Body of pancreas (tissue), 4 donors: Measurements from ENCODE around the gene XRCC4. TPM values are rescaled to one million over a fixed set of nuclear protein-coding genes. Genes with fewer than 3 reads are reported as not detected.

Source experiments
- ATAC-seq: fragments of 150-250 bp; one replicate; pipeline ENCODE4 v1.9.1; 2016
- DNase-seq, 4 donors: peaks; one replicate each; pipeline ENCODE4 v3.0.0-alpha.2; 2019
- H3K27ac ChIP-seq, 4 donors: fragments of 200-600 bp; sonication (generic); 1 replicate in 3 of 4; 2 replicates in 1 of 4; pipeline versions ENCODE4 v1.5.1 to v1.6.1; 2016 to 2019; ENCODE audit warnings: mild to moderate bottlenecking in 1 of 4, mixed read lengths in 1 of 4, moderate library complexity in 1 of 4
- H3K27me3 ChIP-seq, 2 donors: fragments of 200-600 bp; sonication (generic); one replicate each; pipeline ENCODE4 v1.6.0; 2016; ENCODE audit warnings: mild to moderate bottlenecking in 1 of 2
- H3K36me3 ChIP-seq, 2 donors: fragments of 200-600 bp; sonication (generic); replicated peaks in 1 of 2; 2 replicates each; pipeline ENCODE4 v1.5.1; 2016; ENCODE audit warnings: low read depth in 2 of 2; ENCODE audit not compliant: insufficient read depth in 1 of 2
- H3K4me1 ChIP-seq: fragments of 200-600 bp; sonication (generic); one replicate; pipeline ENCODE4 v1.6.0; 2016
- H3K4me3 ChIP-seq, 2 donors: fragments of 200-600 bp; sonication (generic); 1 replicate in 1 of 2; 2 replicates in 1 of 2; pipeline ENCODE4 v1.5.1; 2016 to 2019
- H3K9me3 ChIP-seq, 3 donors: fragments of 200-600 bp; sonication (generic); 1 replicate in 2 of 3; 2 replicates in 1 of 3; pipeline ENCODE4 v1.5.1; 2016
- CTCF ChIP-seq, 7 experiments: fragments of 450-650 bp in 4 of 7; fragments of 200-600 bp in 3 of 7; sonication (generic) in 3 of 7; IDR thresholded peaks; one replicate each; pipeline ENCODE4 v1.5.1; 2016 to 2019; ENCODE audit warnings: antibody characterized with exemption in 7 of 7
- POLR2A ChIP-seq, 3 donors: fragments of 450-650 bp; IDR thresholded peaks; one replicate each; pipeline ENCODE4 v1.6.1; 2016; ENCODE audit warnings: antibody characterized with exemption in 3 of 3, mild to moderate bottlenecking in 2 of 3
- WGBS, 2 donors: methylation state at CpG; one replicate each; pipeline ENCODE4 v1.1.5; 2017; 5-methylcytosine and 5-hydroxymethylcytosine counted together
- intact Hi-C: fragments of 100-400 bp; cut with DNase I; formaldehyde crosslinking; loops from one replicate; pipeline ENCODE4 v1.15.1; 2023
- total RNA-seq, 2 donors: library from RNA; depleted of rRNA; stranded (reverse); fragments of >200 nt; gene quantifications; one replicate each; pipeline ENCODE4 v1.1.0, GENCODE V29; 2016

XRCC4 gene
- total RNA-seq, 2 donors from 2014 or later: 0.99 to 4.4 TPM

DNA sequence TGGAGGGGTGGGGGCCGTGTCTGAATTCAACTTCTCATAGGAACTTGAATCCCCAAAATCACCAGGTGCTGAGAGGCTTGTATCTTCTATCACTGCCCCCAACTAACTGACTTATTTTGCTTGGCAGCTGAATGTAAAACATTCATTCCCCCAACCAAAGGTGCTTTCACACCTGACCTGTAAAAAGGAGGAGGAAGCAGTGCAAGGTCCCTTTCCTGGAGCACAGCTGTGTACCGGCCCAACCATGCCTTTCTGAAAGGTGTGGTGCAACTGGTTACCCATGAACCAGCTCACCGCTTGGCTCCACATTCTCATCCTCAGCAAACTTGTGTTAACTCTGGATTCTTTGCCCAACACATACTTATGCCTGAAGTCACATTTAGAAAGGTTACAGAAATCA, 34.8 kb upstream of the XRCC4 start:
- TF ChIP-seq CTCF (IDR thresholded peaks at IDR 0.05): no peak
- no peak for TF ChIP-seq POLR2A (IDR thresholded peaks at IDR 0.05)
- WGBS, 2 donors: 85 to 88% methylated on average over 3 of the region's 3 CpGs
- no peaks in the 10 kb centered on the region for H3K36me3 ChIP-seq
- no peaks in the 10 kb centered on the region for H3K27me3 ChIP-seq
- no peak for ATAC-seq
- no peaks in the 10 kb centered on the region for H3K9me3 ChIP-seq
- H3K27ac ChIP-seq: no peak overlapping the region
- intact Hi-C loops: no loop called here
- DNase-seq: no peak
- no peak overlapping the region for H3K4me3 ChIP-seq
- H3K4me1 ChIP-seq: no peaks in the 10 kb centered on the region

DNA sequence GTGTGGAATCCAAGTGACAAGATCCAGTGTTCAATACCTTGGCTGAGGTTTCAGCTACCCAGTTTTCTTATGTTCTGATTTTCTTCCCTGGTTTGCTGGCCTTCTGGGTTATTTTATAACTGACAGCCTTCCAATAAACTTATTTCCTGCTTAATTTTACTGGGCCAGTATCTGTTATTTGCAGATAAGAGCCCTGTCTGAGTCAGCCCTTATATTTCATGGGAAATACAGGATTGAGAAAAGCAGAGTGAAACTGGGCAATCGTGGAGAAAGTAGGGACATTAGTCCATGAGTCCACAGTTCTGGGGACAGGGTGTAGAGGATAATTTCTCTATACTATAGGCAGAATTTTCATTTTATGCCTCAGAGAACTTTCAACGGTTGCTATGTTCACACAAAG, 32.4 kb upstream of the XRCC4 start:
- H3K36me3 ChIP-seq: no peaks in the 10 kb centered on the region
- WGBS, 2 donors: 64 to 69% methylated on average over 2 of the region's 2 CpGs
- intact Hi-C loops: no loop called here
- no peak overlapping the region for H3K27ac ChIP-seq
- H3K4me3 ChIP-seq: no peak overlapping the region
- DNase-seq (no peak), ATAC-seq (no peak)
- TF ChIP-seq CTCF (IDR thresholded peaks at IDR 0.05): no peak
- TF ChIP-seq POLR2A (IDR thresholded peaks at IDR 0.05): no peak
- no peaks in the 10 kb centered on the region for H3K4me1 ChIP-seq
- H3K27me3 ChIP-seq: no peaks in the 10 kb centered on the region
- no peaks in the 10 kb centered on the region for H3K9me3 ChIP-seq

GRCh38 chr5:83048277-83048676, 29.1 kb upstream of the XRCC4 start:
- Histone ChIP-seq H3K27ac (no peak overlapping the region), H3K4me1 (no peaks in the 10 kb centered on the region), H3K27me3 (no peaks in the 10 kb centered on the region), H3K9me3 (no peaks in the 10 kb centered on the region), H3K4me3 (no peak overlapping the region), H3K36me3 (no peaks in the 10 kb centered on the region)
- DNase-seq (no peak), ATAC-seq (no peak)
- intact Hi-C loops: no loop called here
- WGBS, 2 donors: 76 to 77% methylated on average over 3 of the region's 3 CpGs
- TF ChIP-seq CTCF (IDR thresholded peaks at IDR 0.05) (no peak), POLR2A (IDR thresholded peaks at IDR 0.05) (no peak)

- ATAC-seq (no peak), DNase-seq (no peak)
- Histone ChIP-seq H3K27ac (no peak overlapping the region), H3K4me3 (no peak overlapping the region), H3K4me1 (no peaks in the 10 kb centered on the region), H3K9me3 (no peaks in the 10 kb centered on the region), H3K36me3 (no peaks in the 10 kb centered on the region), H3K27me3 (no peaks in the 10 kb centered on the region)
- intact Hi-C loops: no loop called here
- WGBS, 2 donors: 90 to 95% methylated on average over 2 of the region's 2 CpGs
- TF ChIP-seq CTCF (IDR thresholded peaks at IDR 0.05): no peak
Observed at GRCh38 chr5:83048811-83049210, 28.5 kb upstream of the XRCC4 start.

DNA sequence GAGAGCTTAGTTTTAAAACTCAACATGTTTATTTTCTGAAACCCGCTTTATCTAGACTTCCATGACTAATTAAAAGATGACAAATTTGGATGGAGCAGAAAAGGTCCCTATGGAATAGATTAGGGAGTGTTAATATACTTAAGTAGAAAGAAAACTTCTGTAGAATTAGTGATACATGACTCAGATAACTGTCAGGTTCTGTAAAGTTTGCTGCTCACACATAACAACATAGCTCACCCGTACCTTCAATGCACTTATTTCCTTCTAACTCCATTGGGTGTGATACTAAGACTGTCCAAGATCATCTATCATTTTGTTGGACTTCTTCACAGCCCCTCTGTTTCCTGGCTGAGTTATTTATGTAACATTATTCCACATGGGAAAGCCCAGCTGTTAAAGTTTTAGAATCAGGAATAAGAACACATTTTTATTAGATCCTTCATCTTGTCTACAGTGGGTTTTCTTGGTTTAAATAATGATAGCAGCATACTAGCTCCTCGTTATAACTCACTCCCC, 27.9 kb upstream of the XRCC4 start:
- no peaks in the 10 kb centered on the region for H3K4me1 ChIP-seq
- no peak overlapping the region for H3K4me3 ChIP-seq
- no peaks in the 10 kb centered on the region for H3K9me3 ChIP-seq
- WGBS, 2 donors: 78 to 84% methylated on average over 3 of the region's 3 CpGs
- no peak for TF ChIP-seq POLR2A (IDR thresholded peaks at IDR 0.05)
- no peak for TF ChIP-seq CTCF (IDR thresholded peaks at IDR 0.05)
- intact Hi-C loops: no loop called here
- ATAC-seq (no peak), DNase-seq (no peak)
- H3K36me3 ChIP-seq: no peaks in the 10 kb centered on the region
- H3K27me3 ChIP-seq: no peaks in the 10 kb centered on the region
- no peak overlapping the region for H3K27ac ChIP-seq
